Measurements from ENCODE around the gene PRPF18. TPM values are rescaled to one million over a fixed set of nuclear protein-coding genes. Genes with fewer than 3 reads are reported as not detected.

PRPF18 gene
- total RNA-seq, 1 donor from 2014 or later, result 13.4 TPM

Other genes with a start within 250 kb of the PRPF18 start
- gene SEPHS1, start 238.7 kb upstream of the PRPF18 start, total RNA-seq, result 48.4 to 52.9 TPM (median 48.7 TPM) in 3 replicates
- gene BEND7, start 58.0 kb upstream of the PRPF18 start, total RNA-seq, result 9.7 to 15.8 TPM (median 12.3 TPM) in 3 replicates